ENCODE data around the gene CNOT4.

GRCh38 chr7:135390829-135391228 is 119.1 kb downstream of the CNOT4 start:
- TF ChIP-seq CTCF (IDR thresholded peaks at IDR 0.05) (no peak), POLR2A (IDR thresholded peaks at IDR 0.05) (no peak)
